GM19455 (cell line): Measurements from ENCODE around the gene COL5A2.

Experiments used
- ATAC-seq: cut with Tn5 transposase; IDR thresholded peaks from one replicate; pipeline ENCODE4 v1.9.1; 2021; ENCODE audit not compliant: unreplicated experiment

COL5A2 gene

GRCh38 chr2:189109921-189110397, 69.6 kb downstream of the COL5A2 start:
- peak; percentile 73 for ATAC-seq

GRCh38 chr2:189104934-189105333, 74.6 kb downstream of the COL5A2 start:
- ATAC-seq, result no peak

- ATAC-seq, result no peak
Measured at GRCh38 chr2:189102735-189103134, 76.8 kb downstream of the COL5A2 start.

GRCh38 chr2:189097934-189098333, 81.6 kb downstream of the COL5A2 start:
- no peak for ATAC-seq

- no peak for ATAC-seq
Measured at GRCh38 chr2:189096769-189097447, 82.7 kb downstream of the COL5A2 start.

GRCh38 chr2:189095101-189095500, 84.5 kb downstream of the COL5A2 start:
- no peak for ATAC-seq

- ATAC-seq, result no peak
Measured at GRCh38 chr2:189092936-189093335, 86.6 kb downstream of the COL5A2 start.

- no peak for ATAC-seq
Measured at GRCh38 chr2:189091253-189091652, 88.3 kb downstream of the COL5A2 start.

GRCh38 chr2:189088591-189089205, 90.9 kb downstream of the COL5A2 start:
- no peak for ATAC-seq

GRCh38 chr2:189086710-189087109, 92.9 kb downstream of the COL5A2 start:
- no peak for ATAC-seq

- ATAC-seq, result no peak
Measured at GRCh38 chr2:189086250-189086649, 93.3 kb downstream of the COL5A2 start.

GRCh38 chr2:189083606-189084005, 96.0 kb downstream of the COL5A2 start:
- ATAC-seq, result no peak

- ATAC-seq, result no peak
Measured at GRCh38 chr2:189083106-189083505, 96.5 kb downstream of the COL5A2 start.

GRCh38 chr2:189082376-189082975, 97.1 kb downstream of the COL5A2 start:
- ATAC-seq, result no peak

- no peak for ATAC-seq
Measured at GRCh38 chr2:189076572-189076971, 103.0 kb downstream of the COL5A2 start.

GRCh38 chr2:189076120-189076519, 103.4 kb downstream of the COL5A2 start:
- no peak for ATAC-seq

GRCh38 chr2:189074506-189074905, 105.1 kb downstream of the COL5A2 start:
- ATAC-seq, result no peak

GRCh38 chr2:189072036-189072435, 107.5 kb downstream of the COL5A2 start:
- ATAC-seq, result no peak

GRCh38 chr2:189069855-189070619, 109.5 kb downstream of the COL5A2 start:
- ATAC-seq, result no peak

- no peak for ATAC-seq
Measured at GRCh38 chr2:189066037-189066436, 113.5 kb downstream of the COL5A2 start.

GRCh38 chr2:189060096-189060642, 119.4 kb downstream of the COL5A2 start:
- ATAC-seq, result no peak
